HepG2 (cell line): ENCODE data around the gene FOXR1. TPM values are rescaled to one million over a fixed set of nuclear protein-coding genes. Genes with fewer than 3 reads are reported as not detected.

Experiments used
- CBX2 ChIP-seq, 2 experiments: fragments of 200-600 bp in 1 of 2; sonication (generic); formaldehyde crosslinking in 1 of 2; IDR thresholded peaks; 2 replicates each; pipeline versions ENCODE4 v1.7.0 to v1.8.1; 2018 to 2022; ENCODE audit warnings: low read depth in 2 of 2, low read length in 1 of 2, mild to moderate bottlenecking in 1 of 2, missing genetic modification reagents in 1 of 2
- CEBPZ ChIP-seq: IDR thresholded peaks from 2 replicates; pipeline ENCODE4 v1.6.1; 2012; ENCODE audit warnings: low read length, improper control_type of control experiment
- ETV5 ChIP-seq: IDR thresholded peaks from 2 replicates; pipeline ENCODE4 v1.6.1; 2018; ENCODE audit warnings: missing biosample characterization, missing genetic modification reagents, inconsistent platforms, borderline replicate concordance
- IKZF5 ChIP-seq: IDR thresholded peaks from 2 replicates; pipeline ENCODE4 v1.6.1; 2018; ENCODE audit warnings: missing genetic modification reagents, mild to moderate bottlenecking, missing compliant biosample characterization
- KAT2B ChIP-seq: fragments of 150-350 bp; IDR thresholded peaks from 2 replicates; pipeline ENCODE4 v1.6.1; 2014; ENCODE audit warnings: low read depth, low read length, borderline replicate concordance
- KLF16 ChIP-seq, 2 experiments: sonication (generic) in 1 of 2; formaldehyde crosslinking in 1 of 2; IDR thresholded peaks; 2 replicates each; pipeline versions ENCODE4 v1.6.1 to v1.8.0; 2016 to 2023; ENCODE audit warnings: missing genetic modification reagents in 2 of 2, missing compliant biosample characterization in 1 of 2
- MNT ChIP-seq: fragments of 450-650 bp; IDR thresholded peaks from 2 replicates; pipeline ENCODE4 v1.6.1; 2016
- RELA ChIP-seq: sonication (generic); formaldehyde crosslinking; IDR thresholded peaks from 2 replicates; pipeline ENCODE4 v1.4.0; 2020; ENCODE audit warnings: missing genetic modification reagents
- STAT5B ChIP-seq: sonication (generic); formaldehyde crosslinking; IDR thresholded peaks from 2 replicates; pipeline ENCODE4 v1.4.0; 2020; ENCODE audit warnings: missing genetic modification reagents
- THAP8 ChIP-seq: sonication (generic); formaldehyde crosslinking; IDR thresholded peaks from 2 replicates; pipeline ENCODE4 v1.5.1; 2020; ENCODE audit warnings: missing genetic modification reagents, mild to moderate bottlenecking, borderline replicate concordance
- ZNF136 ChIP-seq: sonication (generic); formaldehyde crosslinking; IDR thresholded peaks from 2 replicates; pipeline ENCODE4 v1.8.1; 2022; ENCODE audit warnings: low read depth, mild to moderate bottlenecking, moderate library complexity, missing genetic modification reagents
- ZNF234 ChIP-seq: sonication (generic); formaldehyde crosslinking; conservative IDR thresholded peaks from 2 replicates; pipeline ENCODE4 v1.5.1; 2020; ENCODE audit warnings: mild to moderate bottlenecking, missing genetic modification reagents
- ZNF549 ChIP-seq: sonication (generic); formaldehyde crosslinking; IDR thresholded peaks from 2 replicates; pipeline ENCODE4 v1.5.0; 2020; ENCODE audit warnings: missing genetic modification reagents
- ZNF598 ChIP-seq: sonication (generic); formaldehyde crosslinking; IDR thresholded peaks from 2 replicates; pipeline ENCODE4 v1.5.1; 2020; ENCODE audit warnings: mild to moderate bottlenecking, missing genetic modification reagents, borderline replicate concordance
- ZNF710 ChIP-seq: sonication (generic); formaldehyde crosslinking; IDR thresholded peaks from 2 replicates; pipeline ENCODE4 v1.5.0; 2020; ENCODE audit warnings: mild to moderate bottlenecking, missing genetic modification reagents, borderline replicate concordance
- ZNF75D ChIP-seq: sonication (generic); formaldehyde crosslinking; IDR thresholded peaks from 2 replicates; pipeline ENCODE4 v1.8.1; 2023; ENCODE audit warnings: missing genetic modification reagents, mild to moderate bottlenecking, borderline replicate concordance
- polyA plus RNA-seq, 8 experiments: library from polyadenylated mRNA; depleted of rRNA in 3 of 8; stranded (reverse) in 7 of 8; unstranded in 1 of 8; fragments of >200 nt; fragmentation: Illumina TruSeq in 4 of 8; extraction: Trizol in 4 of 8; gene quantifications; 2 replicates each; pipeline versions ENCODE4 v1.2.1 to v1.2.3, GENCODE V29; 2011 to 2016; ENCODE audit warnings: low read depth in 4 of 8, missing spikeins in 1 of 8, mixed read lengths in 1 of 8; ENCODE audit not compliant: insufficient read depth in 1 of 8
- total RNA-seq, 5 experiments: library from RNA; depleted of rRNA; stranded (reverse); fragments of >200 nt; fragmentation: Illumina TruSeq; extraction: Trizol; gene quantifications; 2 replicates each; pipeline ENCODE4 v1.2.3, GENCODE V29; 2016; ENCODE audit warnings: low read depth in 1 of 5

Gene FOXR1
- total and polyA plus RNA-seq, 2 of the 13 experiments (the other 11 are each of a cell fraction or from before 2014, with no cell fraction given), result not detected

- no peak for TF ChIP-seq IKZF5
- 0 out of 2 replicates have a peak, but pooled peaks have one; percentile 48 for TF ChIP-seq ZNF136
- no peak for TF ChIP-seq ZNF75D
- no peak for TF ChIP-seq CBX2 (IDR thresholded peaks at IDR 0.05; ENCODE audit: low read depth, low read length)
- no peak for TF ChIP-seq CBX2 (CRISPR knock-in tag; IDR thresholded peaks at IDR 0.05; ENCODE audit: low read depth)
- TF ChIP-seq ZNF549 (CRISPR knock-in tag), result no peak
- TF ChIP-seq ZNF598 (CRISPR knock-in tag), result peak; percentile 70; the same call in 1 of the 2 replicates
- TF ChIP-seq THAP8 (CRISPR knock-in tag), result no peak
- 0 out of 4 replicates have a peak, but pooled peaks of 1 of the 2 experiments have one; percentile 43 for TF ChIP-seq KLF16 (CRISPR knock-in tag; IDR thresholded peaks at IDR 0.05)
- TF ChIP-seq KAT2B, result no peak
- TF ChIP-seq MNT, result no peak
- TF ChIP-seq ZNF234 (CRISPR knock-in tag), result peak; percentile 63; the same call in 1 of the 2 replicates
- TF ChIP-seq ETV5, result no peak
- TF ChIP-seq STAT5B (CRISPR knock-in tag), result no peak
- no peak for TF ChIP-seq RELA (CRISPR knock-in tag)
- TF ChIP-seq CEBPZ, result no peak
- TF ChIP-seq ZNF710 (CRISPR knock-in tag), result peak; percentile 55; the same call in 1 of the 2 replicates
Observed at GRCh38 chr11:118924591-118925585, 46.7 kb upstream of the FOXR1 start (continued).
